HG03575 (cell line): ENCODE results near the gene OXSR1.
"Not testable (repeated sequence)": the region's sequence is repeated elsewhere in the genome, so short reads cannot be mapped to it uniquely, and the experiment has no call there.

ENCODE experiments used
- ATAC-seq: cut with Tn5 transposase; IDR thresholded peaks from one replicate; pipeline ENCODE4 v1.9.1; 2021; ENCODE audit not compliant: unreplicated experiment, insufficient number of reproducible peaks, low FRiP score; ENCODE audit errors: extremely low read depth

Gene OXSR1

DNA sequence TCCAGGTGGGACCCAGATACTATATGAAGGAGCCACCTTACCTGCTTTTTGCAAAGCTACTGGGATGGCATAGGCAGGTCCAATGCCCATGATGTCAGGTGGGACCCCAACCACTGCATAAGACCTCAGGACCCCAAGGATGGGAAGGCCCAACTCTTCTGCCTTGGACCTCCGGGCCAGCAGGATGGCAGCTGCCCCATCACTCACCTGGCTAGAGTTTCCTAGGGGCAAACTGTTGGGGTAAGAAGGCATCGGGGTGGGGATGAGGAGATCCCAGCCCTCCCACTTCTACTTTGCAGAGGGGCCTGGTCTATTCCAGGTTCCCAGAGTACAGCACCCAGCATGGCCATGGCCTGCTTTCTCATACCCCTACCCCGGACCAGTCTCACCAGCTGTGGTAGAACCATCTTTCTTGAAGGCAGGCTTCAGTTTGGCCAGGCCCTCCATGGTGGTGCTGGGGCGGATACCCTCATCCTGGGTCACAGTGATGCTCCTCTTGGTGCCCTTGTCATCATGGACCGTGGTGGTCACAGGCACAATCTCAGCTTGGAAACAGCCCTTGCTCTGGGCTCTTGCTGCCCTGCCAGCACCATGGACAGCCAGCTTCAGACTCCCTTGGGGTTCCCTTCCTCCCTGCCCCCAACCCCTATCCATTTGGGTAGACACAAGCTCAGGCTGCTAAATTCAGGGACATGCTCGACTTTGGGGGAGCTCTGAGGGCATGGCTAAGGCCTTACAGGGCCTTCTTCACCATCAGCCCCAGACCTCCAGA is 39.0 kb upstream of the OXSR1 start:
- no peak for ATAC-seq

DNA sequence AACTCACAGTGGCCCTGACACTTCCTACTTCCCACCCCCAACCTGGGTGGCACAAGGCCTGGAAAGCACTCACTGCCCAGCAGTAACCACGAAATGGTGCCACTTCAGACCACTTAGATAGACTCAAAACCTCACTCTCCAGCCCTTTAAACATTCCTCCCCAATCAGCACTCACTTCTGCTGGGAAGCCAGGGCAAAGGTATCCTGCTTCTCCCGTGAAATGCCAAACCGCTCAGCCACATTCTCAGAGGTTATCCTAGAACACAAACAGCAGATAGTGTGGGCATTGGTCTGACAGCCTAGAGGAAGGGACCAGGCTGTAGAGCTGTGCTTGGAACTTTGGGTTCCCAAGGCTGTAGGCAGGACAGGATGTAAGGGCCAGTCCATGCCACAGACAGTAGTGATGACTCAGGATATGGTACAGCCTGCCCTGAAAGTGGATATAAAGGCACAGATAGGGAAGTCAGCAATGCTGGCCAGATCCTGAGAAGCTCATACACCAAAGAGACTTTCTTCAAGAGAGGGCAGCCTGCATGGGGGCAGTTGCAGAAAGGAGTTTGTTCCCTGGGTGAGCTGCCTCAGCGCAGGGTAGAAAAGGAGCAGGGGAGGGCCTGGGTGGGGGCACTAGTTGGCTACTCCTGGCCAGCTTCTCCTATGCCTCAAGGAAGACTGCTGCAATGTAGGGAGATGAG is 37.6 kb upstream of the OXSR1 start:
- ATAC-seq, result no peak

DNA sequence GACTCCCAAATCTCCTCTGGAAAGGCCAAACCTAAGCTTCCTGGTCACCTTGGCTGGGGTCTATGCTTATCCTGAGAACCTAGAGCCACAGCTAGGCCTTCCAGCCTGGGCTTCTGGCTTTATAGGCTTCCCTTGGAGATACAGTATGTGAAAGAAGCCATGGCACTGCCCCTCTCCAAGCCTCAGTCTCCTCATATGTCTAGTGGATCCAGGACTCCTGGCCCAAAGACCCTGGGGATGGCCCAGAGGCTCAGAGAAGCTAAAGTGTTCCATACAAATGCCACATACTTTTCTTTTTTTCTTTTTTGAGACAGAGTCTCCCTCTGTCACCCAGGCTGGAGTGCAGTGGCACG is 37.1 kb upstream of the OXSR1 start:
- no peak for ATAC-seq

DNA sequence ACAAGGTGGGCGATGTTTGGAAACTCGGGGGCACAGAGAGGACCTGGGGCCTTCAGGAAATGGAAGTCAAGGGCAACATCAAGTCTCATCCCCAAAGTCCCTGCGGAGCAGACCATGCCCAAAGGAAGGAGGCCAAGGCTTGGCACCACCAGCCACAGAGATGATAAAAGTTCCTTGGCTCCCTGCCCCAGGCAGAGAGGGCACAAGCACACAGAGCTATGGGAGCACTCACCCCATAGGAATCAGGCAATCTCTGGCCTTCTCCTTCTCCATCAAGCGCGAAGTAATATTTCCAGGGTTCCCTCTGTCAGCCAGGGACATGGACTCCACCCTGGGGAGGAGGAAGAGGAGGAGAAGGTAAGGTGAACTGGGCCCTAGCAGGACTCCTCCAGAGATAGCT is 36.3 kb upstream of the OXSR1 start:
- no peak for ATAC-seq

DNA sequence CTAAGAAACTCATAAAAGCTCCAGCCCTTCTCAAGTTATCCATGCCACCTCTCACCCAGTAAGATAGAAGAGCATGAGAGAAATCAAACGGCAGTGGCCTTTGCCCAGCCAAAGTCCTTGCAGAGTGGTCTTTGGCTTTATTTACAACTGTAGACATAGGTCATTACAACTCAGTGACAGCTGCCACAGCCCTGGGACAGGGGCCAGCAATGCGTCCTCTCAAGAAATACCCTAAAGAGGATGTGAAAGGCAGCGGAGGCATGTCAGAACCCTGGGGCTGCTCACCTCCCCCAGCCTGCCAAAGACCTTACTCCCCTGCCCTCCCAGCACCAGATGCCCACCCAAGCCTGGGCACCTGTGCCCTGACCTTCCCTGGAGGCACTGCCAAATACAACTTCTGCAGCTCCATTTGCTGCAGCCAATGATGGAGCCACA is 34.7 kb upstream of the OXSR1 start:
- no peak for ATAC-seq

DNA sequence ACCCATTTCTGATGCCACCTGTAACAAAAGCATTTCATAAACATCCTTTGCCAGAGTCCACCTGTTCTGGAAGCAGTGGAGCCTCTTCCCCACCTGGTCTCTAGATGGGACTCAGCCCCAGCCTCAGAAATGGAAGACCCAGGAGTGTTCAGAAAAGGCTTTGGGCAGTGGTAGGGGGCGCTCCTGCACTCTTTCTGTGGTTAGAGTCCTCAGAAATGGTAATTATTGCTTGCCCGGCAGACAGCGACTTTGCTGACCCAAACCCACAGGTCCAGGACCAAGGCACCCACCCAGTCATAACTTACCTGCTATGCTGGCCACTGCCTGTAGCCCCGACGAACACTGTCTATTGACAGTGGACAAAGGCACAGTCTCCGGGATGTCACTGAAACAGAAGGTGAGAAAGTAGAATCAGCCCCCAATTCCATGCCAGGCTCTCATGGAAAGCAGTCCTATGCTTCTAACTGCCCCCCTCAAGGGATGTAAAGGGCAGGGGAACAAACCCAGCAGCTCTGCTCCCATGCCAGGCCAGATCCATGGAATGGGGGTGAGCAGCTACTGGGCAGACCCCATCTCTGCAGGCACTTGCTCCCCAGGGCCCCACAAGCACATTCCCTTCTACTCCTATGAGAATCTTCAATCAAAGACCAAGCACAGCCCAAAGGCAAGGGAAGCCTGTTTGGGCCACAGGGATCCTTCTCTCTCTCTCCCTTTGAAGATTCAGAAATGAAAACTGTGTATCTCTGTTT is 33.5 kb upstream of the OXSR1 start:
- ATAC-seq, result no peak

DNA sequence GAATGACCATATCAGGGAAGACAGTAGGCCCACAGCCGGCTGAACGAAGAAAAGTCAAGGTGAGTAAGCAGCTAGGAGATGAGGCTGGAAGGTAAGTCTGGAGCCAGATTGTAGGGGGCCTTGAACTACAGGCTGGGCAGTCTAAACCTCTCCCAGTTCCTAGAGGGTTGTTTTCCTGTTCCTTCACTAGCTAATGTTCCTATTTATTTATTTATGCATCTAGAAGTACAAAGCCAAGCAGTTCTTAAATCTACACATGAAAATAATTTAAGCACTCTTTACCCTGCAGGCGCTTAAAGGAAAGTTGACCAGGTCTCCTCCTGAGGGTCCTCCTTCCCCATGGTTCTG is 32.2 kb upstream of the OXSR1 start:
- ATAC-seq, result no peak

DNA sequence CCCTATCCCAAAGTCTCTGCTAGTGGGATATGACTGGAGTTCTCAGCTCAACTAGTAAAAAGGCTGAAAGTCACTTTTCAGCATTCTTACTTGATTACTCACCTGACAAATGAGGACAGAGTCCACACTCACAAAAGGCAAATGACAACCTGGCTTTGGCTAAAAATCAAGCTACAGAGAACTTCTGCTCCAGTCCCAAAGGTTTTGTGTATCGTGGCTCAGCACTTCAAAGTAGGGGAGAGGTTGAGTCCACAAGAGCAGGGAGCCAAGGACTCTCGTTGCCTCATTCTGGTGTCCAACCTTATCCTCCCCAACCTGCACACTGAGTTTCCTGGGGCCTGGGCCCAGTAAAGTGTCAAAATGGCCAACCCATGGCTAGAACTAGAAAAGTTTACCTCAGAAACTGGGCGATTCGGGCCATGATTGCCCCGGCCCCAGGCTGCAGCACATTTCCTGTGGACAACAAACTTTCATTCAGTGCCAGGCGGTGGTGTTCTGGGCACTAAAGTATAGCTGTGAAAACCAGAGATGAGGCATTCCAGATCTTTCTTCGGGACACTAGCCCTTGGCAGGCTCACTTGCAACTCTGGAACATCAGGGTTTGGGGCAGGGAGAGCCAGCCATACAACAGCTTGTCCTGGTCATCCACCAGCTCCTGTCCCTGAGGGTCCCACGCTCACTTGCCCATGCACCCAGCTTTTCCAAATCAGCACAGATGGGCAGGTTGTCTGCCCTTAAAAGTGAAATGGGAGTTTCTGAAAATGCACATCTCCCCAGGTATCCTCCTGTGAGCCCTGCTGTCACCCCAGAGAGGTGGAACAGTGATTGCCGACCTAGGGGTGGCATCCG is 31.6 kb upstream of the OXSR1 start:
- no peak for ATAC-seq

DNA sequence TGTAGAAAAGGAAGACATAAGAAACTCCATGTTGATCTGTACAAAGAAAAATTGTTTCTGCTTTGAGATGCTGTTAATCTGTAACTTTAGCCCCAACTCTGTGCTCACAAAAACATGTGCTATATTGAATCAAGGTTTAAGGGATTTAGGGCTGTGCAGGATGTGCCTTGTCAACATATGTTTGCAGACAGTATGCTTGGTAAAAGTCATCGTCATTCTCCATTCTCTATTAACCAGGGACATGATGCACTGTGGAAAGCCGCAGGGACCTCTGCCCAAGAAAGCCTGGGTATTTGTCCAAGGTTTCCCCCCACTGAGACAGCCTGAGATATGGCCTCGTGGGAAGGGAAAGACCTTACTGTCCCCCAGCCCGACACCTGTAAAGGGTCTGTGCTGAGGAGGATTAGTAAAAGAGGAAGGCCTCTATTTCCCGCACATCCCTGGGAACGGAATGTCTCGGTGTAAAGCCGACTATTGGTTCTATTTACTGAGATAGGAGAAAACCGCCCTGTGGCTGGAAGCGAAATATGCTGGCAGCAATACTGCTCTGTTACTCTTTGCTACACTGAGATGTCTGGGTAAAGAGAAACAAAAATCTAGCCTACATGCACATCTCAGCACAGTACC is 30.7 kb upstream of the OXSR1 start:
- not testable (repeated sequence) for ATAC-seq

DNA sequence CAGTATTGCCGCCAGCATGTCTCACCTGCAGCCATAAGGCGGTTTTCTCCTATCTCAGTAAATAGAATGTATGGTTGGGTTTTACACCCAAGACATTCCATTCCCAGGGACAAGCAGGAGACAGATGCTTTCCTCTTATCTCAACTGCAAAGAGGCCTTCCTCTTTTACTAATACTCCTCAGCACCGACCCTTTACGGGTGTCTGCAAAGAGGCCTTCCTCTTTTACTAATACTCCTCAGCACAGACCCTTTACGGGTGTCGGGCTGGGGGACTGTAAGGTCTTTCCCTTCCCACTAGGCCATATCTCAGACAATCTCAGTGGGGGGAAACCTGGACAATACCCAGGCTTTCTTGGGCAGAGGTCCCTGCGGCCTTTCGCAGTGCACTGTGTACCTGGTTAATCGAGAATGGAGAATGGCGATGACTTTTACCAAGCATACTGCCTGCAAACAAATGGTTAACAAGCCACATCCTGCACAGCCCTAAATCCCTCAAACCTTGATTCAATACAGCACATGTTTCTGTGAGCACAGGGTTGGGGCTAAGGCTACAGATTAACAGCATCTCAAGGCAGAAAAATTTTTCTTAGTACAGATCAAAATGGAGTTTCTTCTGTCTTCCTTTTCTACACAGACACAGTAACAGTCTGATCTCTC is 29.6 kb upstream of the OXSR1 start:
- not testable (repeated sequence) for ATAC-seq

DNA sequence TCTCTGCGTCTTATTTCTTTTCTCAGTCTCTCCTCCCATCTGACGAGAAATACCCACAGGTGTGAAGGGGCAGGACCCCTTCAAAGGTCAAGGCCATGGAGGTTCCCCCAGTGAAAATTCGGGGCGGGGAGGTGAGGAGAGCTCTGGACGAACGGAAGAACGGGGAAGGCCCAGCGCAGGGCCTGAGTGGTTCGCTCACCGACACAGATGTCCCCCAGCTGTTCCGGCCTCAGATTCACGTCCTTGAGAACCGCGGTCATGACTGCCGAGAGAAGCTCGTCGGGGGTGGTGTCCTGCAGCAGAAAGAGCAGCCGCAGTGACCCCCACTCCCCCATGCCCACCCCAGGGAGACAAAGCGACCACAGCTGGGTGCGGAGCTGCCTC is 29.0 kb upstream of the OXSR1 start:
- no peak for ATAC-seq

DNA sequence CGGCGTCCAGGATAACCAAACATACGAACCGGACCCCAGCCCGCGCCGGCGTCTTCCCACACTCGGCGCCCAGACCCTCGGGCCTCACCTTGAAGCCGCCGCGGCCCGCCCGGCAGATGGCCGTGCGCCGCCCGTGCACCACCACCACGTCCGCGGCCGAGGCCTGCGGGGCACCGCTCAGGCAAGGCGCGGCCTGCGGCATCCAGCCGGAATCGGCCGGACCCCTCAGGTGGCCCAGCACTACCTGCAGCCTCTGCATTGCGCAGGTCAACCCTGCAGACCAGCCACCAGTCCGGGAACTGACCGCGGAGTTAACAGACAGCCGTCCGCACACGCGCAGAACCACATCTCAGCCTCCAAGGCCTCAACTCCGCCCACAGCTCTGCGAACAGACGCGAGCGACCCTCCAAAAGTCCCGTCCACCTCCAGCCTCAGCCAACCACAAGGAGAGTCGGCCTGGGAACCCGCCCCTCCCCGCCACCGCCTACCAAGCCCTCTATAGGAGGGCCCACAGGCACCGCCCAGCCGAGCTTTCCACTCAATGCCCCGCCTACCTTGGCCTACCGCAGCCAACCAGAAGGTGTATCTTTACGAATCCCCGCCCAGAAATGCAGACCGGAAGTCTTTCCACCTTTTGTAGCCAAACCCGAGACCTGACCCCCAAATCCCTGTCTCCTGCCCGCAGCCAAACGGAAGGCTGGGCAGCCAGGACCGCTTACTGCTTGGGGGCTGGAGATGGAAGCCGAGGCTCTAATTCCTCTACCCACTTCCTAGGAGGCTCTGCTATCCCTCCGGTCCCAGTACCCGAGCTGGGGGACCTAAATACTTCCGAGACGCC is 28.3 kb upstream of the OXSR1 start, which contains the start of gene ACAA1:
Gene ACAA1, minus strand, starts transcription at position 351 of the 838 bp plus-strand sequence. Its CDS starts 92 bp downstream, at position 259.
- ATAC-seq, result peak; percentile 79

DNA sequence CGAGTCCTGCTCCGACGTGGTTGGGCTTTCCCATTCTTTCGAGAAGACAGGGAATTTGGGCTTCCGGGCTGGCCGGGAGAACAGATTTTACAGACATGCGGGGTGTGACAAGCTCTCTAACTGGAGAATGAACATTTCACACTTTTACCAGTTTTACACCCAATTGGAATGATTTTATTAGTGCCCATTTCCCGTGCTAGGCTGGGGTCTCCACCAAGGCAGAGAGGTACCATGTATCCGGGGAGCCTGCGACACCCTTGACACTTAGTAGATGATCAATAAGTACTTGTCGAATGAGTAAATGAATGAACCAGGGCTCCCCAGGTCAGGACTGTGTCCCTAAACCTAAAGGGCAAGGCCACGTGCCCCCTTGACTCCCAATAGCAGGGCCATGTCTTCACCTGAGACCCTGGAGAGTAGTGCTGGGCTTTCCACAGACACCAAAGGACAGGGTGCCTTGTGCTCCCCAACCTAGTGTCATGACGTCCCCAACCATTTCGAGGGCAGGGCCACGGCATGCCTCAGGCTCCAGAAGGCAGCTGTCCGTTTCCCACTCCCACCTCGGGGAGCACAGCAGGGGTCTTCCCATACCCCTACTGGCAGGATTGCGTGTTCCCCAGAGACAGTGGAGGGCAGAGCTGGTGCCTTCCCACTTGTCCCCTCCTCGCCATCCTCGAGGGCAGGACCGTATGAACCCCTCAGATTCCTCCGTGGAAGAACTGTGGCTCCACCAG is 27.6 kb upstream of the OXSR1 start:
- ATAC-seq, result no peak

DNA sequence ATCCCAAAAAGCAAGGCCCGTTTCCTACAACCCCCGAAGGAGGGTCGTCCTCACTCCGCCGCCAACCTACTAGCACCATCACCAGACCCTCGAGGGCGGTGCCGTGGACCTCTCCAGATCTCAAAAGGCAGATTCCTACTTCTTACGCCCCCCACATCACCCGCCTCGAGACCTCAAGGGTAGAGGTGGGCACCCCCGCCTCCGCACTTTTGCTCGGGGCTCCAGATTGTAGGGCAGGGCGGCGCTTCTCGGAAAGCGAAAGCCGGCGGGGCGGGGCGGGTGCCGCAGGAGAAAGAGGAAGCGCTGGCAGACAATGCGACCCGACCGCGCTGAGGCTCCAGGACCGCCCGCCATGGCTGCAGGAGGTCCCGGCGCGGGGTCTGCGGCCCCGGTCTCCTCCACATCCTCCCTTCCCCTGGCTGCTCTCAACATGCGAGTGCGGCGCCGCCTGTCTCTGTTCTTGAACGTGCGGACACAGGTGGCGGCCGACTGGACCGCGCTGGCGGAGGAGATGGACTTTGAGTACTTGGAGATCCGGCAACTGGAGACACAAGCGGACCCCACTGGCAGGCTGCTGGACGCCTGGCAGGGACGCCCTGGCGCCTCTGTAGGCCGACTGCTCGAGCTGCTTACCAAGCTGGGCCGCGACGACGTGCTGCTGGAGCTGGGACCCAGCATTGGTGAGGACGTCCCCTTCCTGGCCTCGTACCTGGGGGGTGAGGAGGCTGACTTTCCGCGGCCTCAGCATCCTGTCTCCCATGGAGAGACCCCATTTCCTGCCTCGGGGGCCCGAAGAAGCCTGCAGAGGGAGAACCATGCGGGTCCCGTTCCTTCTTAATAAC is 26.8 kb upstream of the OXSR1 start, which contains the start of gene MYD88:
Gene MYD88, plus strand, starts transcription at position 313 of the 842 bp plus-strand sequence. Its CDS starts 40 bp downstream, at position 353.
- no peak for ATAC-seq

DNA sequence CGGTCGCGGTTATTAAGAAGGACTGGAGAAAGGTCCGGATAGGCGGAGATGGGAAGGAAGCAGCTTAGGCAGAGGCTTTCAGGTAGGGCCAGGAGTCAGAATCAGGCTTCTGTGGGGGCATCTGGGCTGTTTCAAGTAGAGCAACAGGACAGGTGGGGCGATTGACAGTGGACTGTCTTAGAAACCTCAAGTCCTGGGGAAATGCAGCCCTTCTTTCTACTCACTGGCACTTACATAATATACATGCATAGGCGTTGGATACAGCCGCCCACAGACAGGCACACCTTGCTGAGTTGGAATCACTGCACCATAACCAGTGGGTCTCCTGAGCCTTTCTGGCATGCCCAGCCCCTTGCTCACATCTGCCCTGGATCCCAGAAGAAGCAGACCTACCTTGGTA is 26.1 kb upstream of the OXSR1 start:
- ATAC-seq, result no peak

DNA sequence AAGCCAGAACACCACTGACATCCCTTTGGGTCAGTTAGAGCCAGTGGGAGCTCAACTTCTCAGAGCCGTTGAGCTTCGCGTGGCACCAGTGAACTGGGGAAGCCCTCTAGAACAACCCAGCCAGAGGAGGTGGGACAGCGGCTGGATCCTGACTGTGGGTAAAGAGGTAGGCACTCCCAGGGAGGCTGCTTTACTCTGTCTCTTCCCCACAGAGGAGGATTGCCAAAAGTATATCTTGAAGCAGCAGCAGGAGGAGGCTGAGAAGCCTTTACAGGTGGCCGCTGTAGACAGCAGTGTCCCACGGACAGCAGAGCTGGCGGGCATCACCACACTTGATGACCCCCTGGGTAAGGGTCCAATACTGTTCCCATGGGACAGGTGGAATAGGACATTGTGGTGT is 25.7 kb upstream of the OXSR1 start:
- no peak for ATAC-seq
